Hindlimb muscle (tissue), 1 donor: Measurements from ENCODE around the gene SLC5A3. TPM values are rescaled to one million over a fixed set of nuclear protein-coding genes. Genes with fewer than 3 reads are reported as not detected.

Experiments
- DNase-seq: peaks from one replicate; pipeline ENCODE4 v3.0.0-alpha.2; 2013
- polyA plus RNA-seq: library from polyadenylated mRNA; unstranded; fragments of 120-200 nt; gene quantifications from one replicate; pipeline ENCODE4 v1.2.1, GENCODE V29; 2013; ENCODE audit not compliant: insufficient read length

Gene SLC5A3
- polyA plus RNA-seq = 4.4 TPM

DNA sequence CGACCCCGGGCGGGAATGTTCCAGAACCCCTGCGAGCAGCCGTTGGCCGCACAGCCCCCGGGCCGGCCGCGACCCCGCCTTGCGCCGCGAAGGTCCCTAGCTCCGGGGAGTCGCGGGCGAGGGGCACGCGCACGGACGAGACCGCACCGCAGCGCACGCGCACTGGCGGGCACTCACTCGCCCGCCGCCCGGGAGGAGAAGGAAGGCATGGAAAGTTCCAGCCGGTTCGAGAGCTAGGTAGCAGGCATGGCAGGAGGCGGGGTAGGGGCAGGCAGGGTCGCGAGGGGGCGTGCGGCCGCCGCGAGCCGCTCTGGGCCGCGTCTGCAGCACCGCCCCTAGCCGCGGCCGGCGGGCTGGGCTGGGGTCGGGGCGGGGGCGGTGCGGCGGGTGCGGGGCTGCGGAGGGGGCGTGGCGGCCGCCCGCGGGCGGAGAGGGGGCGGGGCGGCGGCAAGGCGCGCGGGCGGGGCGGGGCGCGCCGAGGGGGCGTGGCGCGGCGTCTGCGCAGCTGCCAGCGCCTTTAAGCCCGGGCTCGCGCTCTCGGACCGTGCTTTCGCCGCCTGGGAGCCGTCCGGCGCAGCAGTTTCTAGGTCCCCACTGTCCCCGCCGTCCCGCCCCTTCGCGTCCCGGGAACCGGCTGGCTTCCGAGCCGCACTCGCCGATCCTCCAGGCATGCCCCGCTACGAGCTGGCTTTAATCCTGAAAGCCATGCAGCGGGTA is at the start of gene SLC5A3, which contains the start of gene MRPS6:
SLC5A3 (plus strand) TSS at position 547 of the 717 bp plus-strand sequence. CDS start 21,621 bp downstream, outside the sequence.
MRPS6 (plus strand) TSS at position 547 of the 717 bp plus-strand sequence; CDS start at position 670, 123 bp downstream.
- peak; percentile 90 for DNase-seq

DNA sequence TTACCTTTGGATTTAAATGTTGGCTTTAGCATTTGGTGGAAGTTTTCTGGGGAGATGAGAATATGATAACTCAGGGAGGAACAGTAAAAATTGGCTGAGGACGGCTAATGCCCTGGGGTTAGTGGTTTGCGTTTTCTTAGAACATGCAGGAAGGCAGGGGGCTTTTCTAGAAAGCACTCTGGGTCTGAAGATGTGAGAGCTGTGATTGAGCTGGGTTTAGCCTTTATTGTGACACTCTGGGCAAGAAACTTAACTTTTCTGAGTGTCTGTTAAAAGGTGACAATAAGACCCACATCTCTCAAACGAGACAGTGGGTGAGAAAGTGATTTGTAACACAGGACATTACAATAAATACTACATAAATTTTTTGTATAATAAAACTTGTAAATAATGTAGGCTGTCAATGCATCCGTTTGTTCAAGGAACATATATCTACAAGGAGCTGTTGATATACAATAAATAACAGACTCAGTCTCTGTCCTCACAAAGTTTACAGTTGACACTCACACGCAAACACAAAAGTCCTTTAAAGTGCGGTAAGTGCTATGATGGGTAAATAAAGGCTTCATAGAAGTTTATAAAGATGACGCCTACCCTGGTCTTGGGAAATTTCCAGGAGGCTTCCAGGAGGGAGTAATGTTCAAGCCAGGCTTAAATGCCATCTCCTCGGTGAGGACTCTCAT is 49.5 kb upstream of the SLC5A3 start:
- DNase-seq = no peak

DNA sequence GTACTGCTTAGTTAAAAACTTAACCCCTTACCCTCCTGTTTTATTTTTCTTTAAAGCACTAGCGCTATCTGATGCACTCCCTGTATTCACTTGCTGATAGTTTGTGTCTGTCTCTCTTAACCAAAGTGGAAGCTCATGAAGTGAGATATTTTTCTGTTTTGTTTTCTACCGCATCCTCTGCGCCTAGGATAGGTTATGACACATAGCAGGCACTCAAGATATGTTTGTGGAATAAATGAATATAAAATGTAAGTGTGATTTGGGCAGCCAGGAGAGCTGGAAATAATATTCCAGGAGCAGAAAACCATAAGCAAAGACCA is 49.0 kb upstream of the SLC5A3 start:
- no peak for DNase-seq

DNA sequence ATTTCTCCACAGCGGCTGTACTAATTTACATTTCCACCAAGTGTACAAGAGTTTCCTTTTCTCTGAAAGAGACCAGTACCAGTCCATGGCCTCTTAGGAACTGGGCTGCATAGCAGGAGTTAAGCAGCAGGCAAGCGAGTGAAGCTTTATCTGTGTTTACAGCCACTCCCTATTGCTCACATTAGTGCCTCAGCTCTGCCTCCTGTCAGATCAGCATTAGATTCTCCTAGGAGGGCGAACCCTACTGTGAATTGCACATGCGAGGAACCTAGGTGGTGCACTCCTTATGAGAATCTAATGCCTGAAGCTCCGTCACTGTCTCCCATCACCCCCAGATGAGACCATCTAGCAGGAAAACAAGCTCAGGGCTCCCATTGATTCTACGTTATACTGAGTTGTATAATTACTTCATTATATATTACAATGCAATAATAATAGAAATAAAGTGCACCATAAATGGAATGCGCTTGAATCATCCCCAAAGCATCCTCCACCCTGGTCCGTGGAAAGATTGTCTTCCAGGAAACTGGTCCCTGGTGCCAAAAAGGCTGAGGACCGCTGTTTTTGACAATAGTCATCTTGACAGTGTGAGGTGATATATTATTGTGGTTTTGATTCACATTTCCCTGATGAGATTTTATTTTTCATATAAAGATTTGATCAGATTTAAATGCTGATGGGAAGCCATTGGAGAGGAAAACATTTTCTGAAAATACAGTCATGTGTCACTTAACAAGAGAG is 45.5 kb upstream of the SLC5A3 start:
- DNase-seq = no peak

DNA sequence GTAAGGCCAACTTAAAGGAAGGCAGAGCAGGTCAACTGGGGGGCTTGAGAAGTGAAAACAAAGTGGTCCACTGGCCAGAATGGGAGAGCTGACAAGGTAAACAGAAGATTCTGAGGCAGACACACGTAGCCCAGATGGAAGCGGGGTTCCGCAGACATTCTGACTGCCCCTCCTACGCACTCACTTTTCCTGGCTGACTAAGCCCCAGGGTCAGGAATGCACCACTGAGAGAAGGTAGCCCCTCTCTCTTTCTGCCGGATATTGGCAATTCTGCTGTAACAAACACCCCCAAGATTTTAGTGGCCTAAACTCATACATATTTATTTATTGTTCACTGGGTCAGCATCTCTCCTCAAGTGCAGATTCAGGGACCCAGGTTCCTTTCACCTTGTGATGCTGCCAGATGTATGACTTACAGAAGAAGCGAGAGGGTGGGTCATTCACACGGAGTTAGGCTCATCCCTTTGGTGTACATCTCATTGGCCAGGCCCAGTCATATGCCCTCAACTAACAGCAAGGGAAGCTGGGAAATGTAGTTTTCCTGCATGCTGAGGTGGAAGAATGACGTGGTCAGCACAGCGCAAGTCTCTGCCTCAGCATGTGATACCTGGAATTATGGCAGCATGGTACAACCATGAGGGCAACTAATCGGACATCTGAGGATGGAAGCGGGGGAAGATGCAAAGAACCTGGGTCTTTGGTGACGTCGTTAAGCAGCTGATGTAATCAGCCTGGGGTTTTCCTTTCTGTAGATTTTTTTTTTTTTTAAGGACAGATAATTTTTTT is 43.4 kb upstream of the SLC5A3 start:
- DNase-seq = peak; percentile 24

DNA sequence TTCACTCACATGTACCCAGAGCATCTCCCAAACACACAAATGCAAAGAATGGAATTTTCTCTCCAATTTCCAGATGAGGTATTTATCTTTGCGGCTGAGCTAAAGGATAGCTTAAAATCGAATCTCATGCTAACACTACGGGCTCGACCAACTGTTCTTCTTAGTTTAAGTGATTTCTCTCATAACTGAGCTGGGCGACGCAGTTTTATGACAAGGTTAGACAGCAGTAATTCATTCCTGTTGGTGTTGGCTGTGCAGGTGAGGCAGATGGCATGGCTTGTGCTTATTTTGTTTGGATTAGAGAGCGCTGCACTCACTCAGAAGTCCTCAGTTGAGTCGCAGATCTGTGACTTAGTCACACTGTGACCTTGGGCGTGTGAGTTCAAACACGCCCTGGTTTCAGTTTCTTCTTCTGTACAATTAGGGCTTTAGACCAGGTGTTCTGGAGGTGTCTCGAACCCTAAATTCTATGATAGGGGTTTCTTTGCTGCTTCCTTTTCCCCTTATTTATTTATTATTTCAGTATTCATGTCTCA is 41.5 kb upstream of the SLC5A3 start:
- DNase-seq = no peak

DNA sequence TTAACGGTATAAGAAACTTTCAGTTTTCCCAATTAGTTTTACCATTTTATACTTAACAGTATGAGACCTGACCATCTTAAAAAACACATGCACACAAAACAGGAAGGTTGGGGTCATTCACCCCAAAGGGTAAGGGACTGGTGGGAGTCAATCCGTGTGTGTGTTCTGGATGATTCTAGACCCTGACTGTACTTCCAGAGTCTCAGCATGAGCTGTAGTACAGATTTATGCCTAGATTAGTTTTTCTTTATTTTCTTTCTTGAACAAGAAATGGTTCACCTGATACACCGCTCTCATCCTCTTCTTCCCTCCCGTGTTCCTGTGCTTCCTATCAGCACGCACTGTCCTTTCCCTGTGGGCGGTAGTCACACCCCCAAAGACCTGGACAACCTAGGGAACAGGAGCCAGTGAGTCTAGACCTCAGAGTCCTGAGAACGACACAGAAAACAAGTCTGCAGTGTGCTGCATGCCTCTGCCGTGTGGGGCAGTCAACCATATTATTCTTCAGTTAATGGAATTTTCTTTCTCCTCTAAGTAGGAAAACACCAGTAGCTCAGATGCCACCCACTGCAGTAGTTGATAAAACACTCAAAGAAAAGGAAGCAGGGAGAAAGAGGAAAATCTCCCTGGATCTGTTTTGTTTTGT is 38.9 kb upstream of the SLC5A3 start:
- DNase-seq = no peak

DNA sequence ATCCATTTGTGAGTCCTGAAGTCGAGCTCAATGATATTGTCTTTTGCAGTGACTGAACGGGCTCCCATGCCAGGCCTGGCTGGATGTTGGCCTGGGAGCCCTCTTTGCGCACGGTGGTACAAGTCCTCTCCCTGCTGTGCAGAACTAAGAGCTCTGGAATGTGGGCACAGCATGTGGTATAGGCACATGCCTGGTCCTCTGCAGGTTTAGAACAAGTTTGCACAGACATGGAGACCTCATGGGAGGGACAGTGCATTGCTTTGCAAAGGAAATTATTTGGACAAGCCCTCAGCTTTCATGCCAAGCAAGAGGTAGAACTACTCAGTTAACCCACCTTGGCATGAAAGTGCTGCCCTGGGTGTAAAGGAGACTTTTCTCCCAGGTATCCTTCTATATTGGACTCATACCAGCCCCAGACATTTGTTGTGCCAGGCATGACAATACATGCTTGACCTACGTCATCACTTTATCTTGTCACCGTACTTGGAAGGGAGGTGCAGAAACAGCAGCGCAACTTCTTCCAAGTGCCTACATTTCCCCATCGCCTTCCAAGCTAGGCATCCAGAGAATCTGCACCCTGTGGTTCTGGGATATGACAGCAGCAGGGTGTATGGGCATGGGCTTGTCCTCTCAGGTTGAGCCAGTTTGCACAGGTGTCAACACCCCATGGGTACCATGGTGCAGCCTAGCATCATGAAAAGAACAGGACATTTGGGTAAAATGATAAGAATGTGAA is 37.6 kb upstream of the SLC5A3 start:
- no peak for DNase-seq

DNA sequence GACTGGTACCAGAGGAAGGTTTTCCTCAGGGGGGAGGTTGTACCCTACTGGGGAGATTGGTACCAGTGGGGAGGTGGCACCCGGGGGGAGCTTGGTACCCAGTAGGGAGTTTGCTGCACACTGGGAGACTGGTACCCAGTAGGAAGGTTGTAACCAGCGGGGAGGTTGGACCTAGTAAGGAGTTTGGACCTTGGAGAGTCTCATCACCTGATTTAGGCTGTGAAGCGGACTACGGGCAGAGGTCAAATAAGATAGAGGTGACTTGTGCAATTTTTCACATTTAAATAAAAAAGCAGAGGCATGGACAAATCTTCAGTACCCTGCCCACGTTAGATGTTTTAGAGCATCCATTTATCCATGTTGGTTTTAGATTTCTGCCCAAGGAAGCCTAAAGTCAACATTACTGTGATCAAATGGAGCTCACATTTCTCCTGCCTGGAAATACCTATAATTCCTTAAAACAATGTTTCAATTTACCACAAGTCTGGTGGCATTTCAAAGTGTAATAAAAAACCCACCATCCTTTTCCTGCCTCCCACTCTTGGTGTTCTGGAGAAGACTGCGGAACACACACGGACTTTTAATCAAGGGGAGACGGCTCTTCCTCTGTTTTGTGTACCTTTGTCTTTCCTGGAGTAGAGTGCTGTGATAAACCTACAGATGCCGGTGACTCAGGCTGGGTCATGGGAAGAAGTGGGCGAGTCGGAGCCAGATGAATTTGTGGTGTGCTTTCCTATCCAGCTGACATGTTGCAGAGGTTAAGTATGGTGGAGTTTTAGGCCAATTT is 36.2 kb upstream of the SLC5A3 start:
- DNase-seq = no peak

DNA sequence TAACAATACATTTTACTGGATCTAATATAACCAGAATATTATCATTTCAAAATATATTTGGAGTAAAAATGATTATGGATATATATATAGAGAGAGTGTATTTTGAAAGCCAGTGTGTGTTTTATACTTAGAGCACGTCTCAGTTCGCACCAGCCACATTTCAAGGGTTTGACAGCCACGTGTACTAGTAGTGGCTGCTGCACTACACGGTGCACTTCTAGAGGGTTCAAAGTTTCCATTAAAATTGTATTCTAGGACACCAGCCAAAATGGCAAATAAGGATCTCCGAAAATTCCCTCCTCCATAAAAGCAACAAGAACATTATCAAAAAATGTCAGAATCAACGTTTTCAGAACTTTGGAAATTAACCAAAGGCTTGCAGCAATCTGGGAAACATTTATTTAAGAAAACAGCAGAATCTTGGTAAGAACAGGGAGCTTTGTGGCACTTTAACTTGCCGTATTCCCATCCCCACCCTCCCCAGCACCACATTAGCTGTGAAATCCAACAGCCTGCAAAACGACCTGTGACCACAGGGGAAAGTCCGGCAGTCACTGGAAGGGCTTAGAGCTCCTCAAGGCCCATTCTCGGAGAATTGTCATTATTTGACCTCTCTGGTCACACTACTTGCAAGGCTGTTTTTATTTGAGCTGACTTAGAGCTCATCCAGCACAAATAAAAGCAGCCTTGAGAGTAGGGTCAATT is 33.5 kb upstream of the SLC5A3 start:
- DNase-seq = no peak

DNA sequence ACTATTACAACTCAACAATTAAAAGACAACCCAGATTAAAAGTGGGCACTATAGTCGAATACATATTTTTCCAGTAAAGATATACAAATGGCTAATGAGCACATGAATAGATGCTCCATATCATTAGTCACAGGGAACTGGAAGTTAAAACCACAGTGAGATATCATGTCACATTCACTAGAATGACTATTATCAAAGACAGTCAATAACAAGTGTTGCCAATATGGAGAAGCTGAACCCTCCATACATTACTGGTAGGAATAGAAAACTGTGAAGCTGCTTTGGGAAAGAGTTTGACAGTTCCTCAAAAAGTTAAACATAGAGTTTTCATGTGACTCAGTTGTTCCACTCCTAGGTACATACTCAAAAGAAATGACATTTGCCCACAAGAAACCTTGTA is 30.6 kb upstream of the SLC5A3 start:
- no peak for DNase-seq

DNA sequence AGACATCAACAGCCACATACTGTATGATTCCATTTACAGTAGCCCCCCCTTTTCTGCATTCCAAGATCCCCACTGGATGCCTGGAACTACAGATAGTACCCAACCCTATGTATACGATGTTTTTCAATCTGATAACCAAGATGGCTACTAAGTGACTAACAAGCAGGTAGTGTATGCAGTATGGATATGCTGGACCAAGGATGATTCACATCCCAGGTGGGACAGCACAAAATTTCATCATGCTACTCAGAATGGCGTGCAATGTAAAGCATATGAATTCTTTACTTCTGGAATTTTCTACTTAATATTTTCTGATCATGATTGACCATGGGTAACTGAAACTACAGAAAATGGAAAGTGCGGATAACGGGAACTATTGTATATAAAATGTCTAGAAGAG is 30.0 kb upstream of the SLC5A3 start:
- DNase-seq = no peak

DNA sequence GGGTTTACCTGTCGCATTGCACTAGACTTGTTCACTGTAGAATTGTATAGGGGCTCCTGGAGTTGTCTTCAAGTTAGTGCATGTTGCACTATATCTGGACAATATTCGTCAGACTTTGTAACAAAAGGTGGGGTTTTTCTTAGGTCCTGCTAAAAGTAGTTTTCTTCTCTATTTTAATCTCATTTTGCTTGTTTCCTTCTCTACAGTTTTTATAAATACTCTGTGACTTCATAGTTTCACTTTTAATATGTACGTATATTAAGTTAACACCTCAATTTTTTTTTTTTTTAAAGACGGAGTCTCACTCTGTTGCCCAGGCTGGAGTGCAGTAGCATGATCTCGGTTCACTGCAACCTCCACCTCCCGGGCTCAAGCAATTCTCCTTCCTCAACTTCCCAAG is 26.5 kb upstream of the SLC5A3 start:
- no peak for DNase-seq

DNA sequence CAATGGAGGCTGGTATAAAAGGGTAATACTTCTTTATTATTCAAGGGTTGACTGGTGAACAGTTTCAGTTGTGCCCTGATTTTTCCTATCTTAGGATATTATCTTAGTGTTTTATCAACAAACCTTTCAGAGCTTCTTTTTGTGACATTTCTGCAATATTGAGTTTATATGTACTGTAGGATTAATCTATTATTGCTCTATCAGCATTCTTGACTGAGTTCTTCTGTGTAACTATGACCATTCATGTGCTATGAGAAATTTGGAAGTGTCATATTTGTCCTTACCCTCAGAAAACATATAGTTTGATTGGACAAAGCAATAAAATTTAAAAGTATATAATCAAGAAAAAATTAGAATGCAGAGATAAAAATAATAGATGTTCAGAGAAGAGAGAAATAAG is 25.5 kb upstream of the SLC5A3 start:
- no peak for DNase-seq

DNA sequence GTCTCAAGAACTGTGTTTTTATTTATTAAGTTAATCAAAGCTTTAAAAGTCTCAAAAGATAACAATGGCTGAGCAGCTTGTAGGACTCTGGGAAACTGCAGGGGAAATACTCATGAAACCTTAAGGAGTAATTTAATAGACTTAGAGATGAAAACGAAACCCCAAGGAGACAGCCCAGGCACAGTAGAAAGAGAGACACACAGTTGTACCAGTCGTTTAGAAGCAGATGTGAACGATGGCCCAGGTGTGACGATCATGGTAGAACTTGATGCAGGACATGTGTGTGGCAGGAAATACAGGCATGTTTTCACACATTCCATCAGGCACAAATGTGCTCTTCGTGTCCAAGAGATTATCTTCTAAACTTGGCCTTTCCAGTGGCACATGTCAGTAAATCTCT is 21.2 kb upstream of the SLC5A3 start:
- DNase-seq = no peak

DNA sequence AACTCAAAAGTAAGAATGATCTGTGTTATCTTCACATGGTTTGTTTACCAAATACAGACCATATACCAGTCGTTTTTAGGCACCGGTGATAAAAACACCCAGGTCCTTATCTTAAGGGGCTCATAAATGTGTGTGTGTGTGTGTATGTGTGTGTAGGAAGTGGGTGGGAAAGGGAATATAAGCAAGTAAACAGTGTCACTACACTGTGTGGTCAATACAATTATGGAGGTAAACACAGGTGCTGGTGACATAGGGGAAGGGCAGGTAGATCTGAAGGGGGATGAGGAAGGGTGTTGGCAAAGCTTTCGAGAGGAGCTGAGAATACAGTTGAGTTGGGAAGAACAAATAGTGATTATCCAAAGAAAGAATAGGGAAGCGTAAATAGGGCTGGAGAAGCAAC is 19.1 kb upstream of the SLC5A3 start:
- DNase-seq = no peak

DNA sequence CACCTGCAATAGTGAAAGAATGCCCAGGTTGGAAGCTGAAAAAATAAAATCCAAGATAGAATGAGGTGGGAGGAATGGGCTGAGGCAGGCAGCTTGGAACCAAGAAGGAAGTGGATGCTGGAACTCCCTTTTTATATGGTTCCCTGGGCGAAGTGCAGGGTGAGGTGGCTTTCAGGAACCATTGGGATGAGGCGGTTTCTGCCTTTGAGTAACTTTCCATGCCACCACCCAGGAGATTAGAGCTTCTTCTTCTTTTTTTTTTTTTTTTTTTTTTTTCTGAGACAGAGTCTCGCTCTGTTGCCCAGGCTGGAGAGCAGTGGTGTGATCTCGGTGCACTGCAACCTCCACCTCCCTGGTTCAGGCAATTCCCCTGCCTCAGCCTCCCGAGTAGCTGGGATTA is 17.8 kb upstream of the SLC5A3 start:
- no peak for DNase-seq

DNA sequence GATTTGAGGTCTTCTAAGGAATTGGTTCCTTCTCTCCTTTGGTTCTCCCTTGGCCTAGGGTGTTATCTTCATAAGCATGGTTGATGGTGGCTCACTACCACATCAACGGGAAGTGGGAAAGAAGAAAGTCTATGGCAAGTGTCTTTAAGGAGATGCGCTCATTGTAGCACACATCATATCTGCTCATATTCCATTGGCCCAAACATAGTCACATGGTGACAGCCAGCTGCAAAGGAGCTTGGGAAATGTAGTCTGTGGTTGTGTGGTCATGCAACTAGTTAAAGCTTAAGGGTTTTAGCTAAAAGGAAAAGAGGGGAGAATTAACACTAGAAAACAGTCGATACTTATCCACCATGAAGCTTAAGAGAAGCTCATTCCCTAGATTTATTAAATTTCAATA is 11.4 kb upstream of the SLC5A3 start:
- no peak for DNase-seq

DNA sequence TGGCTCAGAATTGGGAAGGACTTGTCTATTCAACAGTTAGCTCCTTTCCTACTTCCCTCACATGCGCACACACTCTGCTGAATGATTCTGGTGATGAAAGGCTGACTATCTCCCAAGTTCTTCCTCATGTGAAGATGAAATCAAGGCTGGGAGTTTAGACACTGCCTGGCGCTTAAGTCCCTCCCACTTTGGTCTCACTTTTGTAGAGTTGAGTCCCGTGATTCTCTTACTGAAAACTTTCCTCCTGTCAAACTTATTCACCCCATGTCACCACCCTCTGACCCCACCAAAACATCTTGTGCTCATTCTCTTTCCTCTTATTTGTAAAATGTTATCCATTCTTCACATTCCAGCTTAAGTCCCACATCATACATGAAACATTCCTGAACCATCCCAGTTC is 8.4 kb upstream of the SLC5A3 start:
- DNase-seq = no peak

DNA sequence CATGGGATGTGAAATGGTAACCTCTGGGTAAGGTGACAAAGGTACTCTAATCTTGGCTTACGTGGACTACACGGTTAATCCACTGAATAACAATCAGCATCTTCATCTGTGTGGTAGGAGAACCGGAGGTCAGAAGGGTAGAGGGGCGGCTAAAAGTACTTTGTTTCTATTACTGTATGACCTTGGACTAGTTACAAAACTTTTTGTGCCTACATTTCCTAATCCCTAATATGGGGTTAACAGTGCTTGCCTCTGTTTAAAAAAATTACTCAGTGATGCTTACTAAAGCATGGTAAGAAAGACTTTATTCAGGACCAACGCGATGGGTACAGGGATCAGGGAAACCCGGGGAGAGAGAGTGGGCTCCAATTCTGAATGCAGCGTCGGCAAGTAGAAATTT is 1.7 kb upstream of the SLC5A3 start:
- DNase-seq = no peak
